Ovary (tissue), 9 donors: ENCODE data around the gene CPPED1. TPM values are rescaled to one million over a fixed set of nuclear protein-coding genes. Genes with fewer than 3 reads are reported as not detected.

Experiments used
- DNase-seq, 5 donors: peaks; one replicate each; pipeline ENCODE4 v3.0.0-alpha.2; 2019 to 2020
- H3K27ac ChIP-seq, 2 donors: fragments of 200-600 bp; one replicate each; pipeline versions ENCODE4 v1.5.1 to v1.8.0; 2019 to 2022
- H3K27me3 ChIP-seq: fragments of 200-600 bp; one replicate; pipeline ENCODE4 v1.8.0; 2022
- H3K36me3 ChIP-seq: fragments of 200-600 bp; sonication (generic); one replicate; pipeline ENCODE4 v1.5.1; 2019
- H3K4me1 ChIP-seq: one replicate; pipeline ENCODE4 v1.8.1; 2013; ENCODE audit warnings: mild to moderate bottlenecking, moderate library complexity; ENCODE audit not compliant: insufficient read depth
- H3K4me3 ChIP-seq: fragments of 200-600 bp; sonication (generic); one replicate; pipeline ENCODE4 v1.5.1; 2017
- H3K9me3 ChIP-seq, 2 donors: fragments of 200-600 bp in 1 of 2; sonication (generic) in 1 of 2; one replicate each; pipeline versions ENCODE4 v1.5.1 to v1.8.1; 2013 to 2019; ENCODE audit warnings: mild to moderate bottlenecking in 1 of 2, moderate library complexity in 1 of 2
- CTCF ChIP-seq, 3 donors: fragments of 450-650 bp in 2 of 3; fragments of 200-600 bp in 1 of 3; IDR thresholded peaks; one replicate each; pipeline versions ENCODE4 v1.5.1 to v1.8.0; 2016 to 2022; ENCODE audit warnings: antibody characterized with exemption in 3 of 3, mild to moderate bottlenecking in 1 of 3
- EP300 ChIP-seq: sonication (generic); formaldehyde crosslinking; IDR thresholded peaks from one replicate; pipeline ENCODE4 v1.6.1; 2017; ENCODE audit warnings: antibody characterized with exemption
- POLR2A ChIP-seq: fragments of 450-650 bp; IDR thresholded peaks from one replicate; pipeline ENCODE4 v1.6.1; 2017; ENCODE audit warnings: antibody characterized with exemption, mild to moderate bottlenecking, moderate library complexity
- WGBS, 3 donors: extraction: QIAGEN DNeasy Blood & Tissue Kit in 1 of 3; methylation state at CpG; one replicate each; pipeline versions ENCODE4 v1.1.5 to v1.1.7; 2013 to 2017; 5-methylcytosine and 5-hydroxymethylcytosine counted together
- intact Hi-C, 4 donors: fragments of 100-400 bp; cut with DNase I; formaldehyde crosslinking; loops; one replicate each; pipeline versions ENCODE4 v1.11.0 to v1.15.1; 2022 to 2023
- polyA plus RNA-seq, 2 donors: library from polyadenylated mRNA; stranded (reverse); fragments of 200-250 nt in 1 of 2; fragments of 350-450 nt in 1 of 2; fragmentation: Illumina TruSeq in 1 of 2; extraction: RNeasy Lipid Tissue Mini Kit (QIAGEN cat#74804) in 1 of 2; gene quantifications; one replicate each; pipeline ENCODE4 v1.2.3, GENCODE V29; 2013 to 2014
- total RNA-seq, 7 donors: library from RNA; depleted of rRNA in 2 of 7; stranded (reverse); fragments of >200 nt in 2 of 7; fragmentation: NEBNext Ultra II Directional in 3 of 7; extraction: Animal tissue kit (Norgen Biotek cat#: 25700) in 3 of 7; gene quantifications; one replicate each; pipeline versions ENCODE4 v1.1.0 to v1.2.4, GENCODE V29; 2016 to 2023
- donor health status: DM: no; HTN: no; CAD: no; lungs with moderate emphysema.
- donor health status: DM: no; HTN: no; CAD: no.
- donor health status: Bipolar disorder and iron deficiency.
- donor health status: DM: yes; HTN: yes; CAD: no.
- donor health status: DM: no; HTN: no; CAD: no.
- donor health status: DM: yes; HTN: yes; CAD: no.

The CPPED1 gene
- total and polyA plus RNA-seq, 9 donors = 6.0 to 23.3 (median 13.0) TPM

- Histone ChIP-seq H3K9me3 (no peaks in the 10 kb centered on the region), H3K27me3 (no peaks in the 10 kb centered on the region), H3K4me3 (no peak overlapping the region), H3K4me1 (no peaks in the 10 kb centered on the region), H3K36me3 (no peaks in the 10 kb centered on the region), H3K27ac (no peak overlapping the region)
- TF ChIP-seq CTCF (IDR thresholded peaks at IDR 0.05) (no peak), POLR2A (no peak), EP300 (no peak)
- 55 to 60% (median 56%) methylated on average over 15 of the region's 15 CpGs for WGBS, 3 donors
- intact Hi-C loops = no loop called here
- DNase-seq = no peak
Observed at GRCh38 chr16:12613131-12613991, 190.3 kb downstream of the CPPED1 start.

GRCh38 chr16:12612598-12613101 lies 191.0 kb downstream of the CPPED1 start:
- Histone ChIP-seq H3K4me1 (no peaks in the 10 kb centered on the region), H3K4me3 (no peak overlapping the region), H3K36me3 (no peaks in the 10 kb centered on the region), H3K27ac (no peak overlapping the region), H3K9me3 (no peaks in the 10 kb centered on the region), H3K27me3 (no peaks in the 10 kb centered on the region)
- no peak for DNase-seq
- TF ChIP-seq POLR2A = no peak
- no peak for TF ChIP-seq EP300
- TF ChIP-seq CTCF (IDR thresholded peaks at IDR 0.05) = no peak
- 80 to 90% (median 84%) methylated on average over 9 of the region's 9 CpGs for WGBS, 3 donors
- intact Hi-C loops = no loop called here

GRCh38 chr16:12611916-12612597 lies 191.6 kb downstream of the CPPED1 start:
- no peaks in the 10 kb centered on the region for H3K36me3 ChIP-seq
- 82 to 86% (median 82%) methylated on average over 10 of the region's 10 CpGs for WGBS, 3 donors
- TF ChIP-seq POLR2A (no peak), EP300 (no peak), CTCF (IDR thresholded peaks at IDR 0.05) (no peak)
- DNase-seq = no peak
- H3K4me1 ChIP-seq = no peaks in the 10 kb centered on the region
- H3K27ac ChIP-seq = no peak overlapping the region
- no peak overlapping the region for H3K4me3 ChIP-seq
- no peaks in the 10 kb centered on the region for H3K9me3 ChIP-seq
- intact Hi-C loops = no loop called here
- H3K27me3 ChIP-seq = no peaks in the 10 kb centered on the region

GRCh38 chr16:12611006-12611477 lies 192.6 kb downstream of the CPPED1 start:
- no peak for TF ChIP-seq CTCF (IDR thresholded peaks at IDR 0.05)
- Histone ChIP-seq H3K36me3 (no peaks in the 10 kb centered on the region), H3K4me1 (no peaks in the 10 kb centered on the region), H3K9me3 (no peaks in the 10 kb centered on the region), H3K27ac (no peak overlapping the region), H3K27me3 (no peaks in the 10 kb centered on the region), H3K4me3 (no peak overlapping the region)
- 33 to 55% (median 37%) methylated on average over 4 of the region's 4 CpGs for WGBS, 3 donors
- intact Hi-C loops = no loop called here
- no peak for DNase-seq
